Natural killer cell (primary cell): ENCODE results near the gene MTFMT. TPM values are rescaled to one million over a fixed set of nuclear protein-coding genes. Genes with fewer than 3 reads are reported as not detected.
"Not testable (repeated sequence)": the region's sequence is repeated elsewhere in the genome, so short reads cannot be mapped to it uniquely, and the experiment has no call there.

ENCODE experiments used
- ATAC-seq, 3 donors: fragments of 150-1000 bp in 2 of 3; fragments of 200-7000 bp in 1 of 3; cut with Tn5 transposase; 1 replicate in 1 of 3; 2 replicates in 2 of 3; pipeline ENCODE4 v1.10.0; 2021; ENCODE audit warnings: mild to moderate bottlenecking in 2 of 3, moderate library complexity in 2 of 3
- DNase-seq, 2 donors: peaks; one replicate each; pipeline versions ENCODE4 v3.0.0 to v3.0.0-alpha.2; 2013 to 2021; ENCODE audit warnings: mixed read lengths in 1 of 2
- H3K27ac ChIP-seq: one replicate; pipeline ENCODE4 v1.5.1; 2013; ENCODE audit warnings: mild to moderate bottlenecking, low read length
- H3K27me3 ChIP-seq: one replicate; pipeline ENCODE4 v1.6.1; 2013; ENCODE audit warnings: low read length; ENCODE audit not compliant: control insufficient read depth, insufficient read depth
- H3K36me3 ChIP-seq: one replicate; pipeline ENCODE4 v1.6.1; 2013; ENCODE audit warnings: low read length; ENCODE audit not compliant: control insufficient read depth, insufficient read depth
- H3K4me1 ChIP-seq: one replicate; pipeline ENCODE4 v1.6.1; 2013; ENCODE audit warnings: low read length; ENCODE audit not compliant: control insufficient read depth, insufficient read depth
- H3K4me3 ChIP-seq: one replicate; pipeline ENCODE4 v1.5.1; 2013; ENCODE audit warnings: low read length
- H3K9me3 ChIP-seq: one replicate; pipeline ENCODE4 v1.6.1; 2013; ENCODE audit warnings: low read length; ENCODE audit not compliant: control insufficient read depth, insufficient read depth
- H3K27ac Mint-ChIP-seq, 2 donors: one replicate each; pipeline ENCODE4 v1.8.0; 2022; ENCODE audit warnings: mild to moderate bottlenecking in 2 of 2, mixed read lengths in 2 of 2, moderate library complexity in 1 of 2
- H3K27me3 Mint-ChIP-seq, 2 donors: one replicate each; pipeline ENCODE4 v1.8.0; 2022; ENCODE audit warnings: low read depth in 2 of 2, mixed read lengths in 2 of 2
- H3K36me3 Mint-ChIP-seq: one replicate; pipeline ENCODE4 v1.8.0; 2022; ENCODE audit warnings: mixed read lengths
- H3K4me1 Mint-ChIP-seq, 2 donors: one replicate each; pipeline ENCODE4 v1.8.0; 2022; ENCODE audit warnings: mixed read lengths in 2 of 2
- H3K4me3 Mint-ChIP-seq: one replicate; pipeline ENCODE4 v1.8.0; 2022; ENCODE audit warnings: mild to moderate bottlenecking, moderate library complexity, mixed read lengths
- H3K9me3 Mint-ChIP-seq, 2 donors: one replicate each; pipeline ENCODE4 v1.8.0; 2022; ENCODE audit warnings: mixed read lengths in 2 of 2
- WGBS: methylation state at CpG from one replicate; pipeline ENCODE4 v1.1.7; 2013; ENCODE audit warnings: missing lambda C conversion rate; ENCODE audit not compliant: insufficient coverage; 5-methylcytosine and 5-hydroxymethylcytosine counted together
- intact Hi-C: fragments of 100-400 bp; cut with micrococcal nuclease; formaldehyde crosslinking; loops from one replicate; pipeline ENCODE4 v1.14.2; 2022
- total RNA-seq, 4 donors: library from RNA; stranded (reverse); fragments of 120-200 nt in 1 of 4; gene quantifications; one replicate each; pipeline versions ENCODE4 v1.2.3 to v1.2.4, GENCODE V29; 2013 to 2022
- TF ChIP-seq, protein P1 (sequence below): fragments of 200-600 bp; IDR thresholded peaks from one replicate; pipeline ENCODE4 v1.8.0; 2022; ENCODE audit warnings: antibody characterized with exemption

Gene MTFMT
- total RNA-seq, 3 donors from 2014 or later (not counting 1 experiment from before 2014, with no cell fraction given), result 9.3 to 13.6 (median 12.2) TPM

DNA sequence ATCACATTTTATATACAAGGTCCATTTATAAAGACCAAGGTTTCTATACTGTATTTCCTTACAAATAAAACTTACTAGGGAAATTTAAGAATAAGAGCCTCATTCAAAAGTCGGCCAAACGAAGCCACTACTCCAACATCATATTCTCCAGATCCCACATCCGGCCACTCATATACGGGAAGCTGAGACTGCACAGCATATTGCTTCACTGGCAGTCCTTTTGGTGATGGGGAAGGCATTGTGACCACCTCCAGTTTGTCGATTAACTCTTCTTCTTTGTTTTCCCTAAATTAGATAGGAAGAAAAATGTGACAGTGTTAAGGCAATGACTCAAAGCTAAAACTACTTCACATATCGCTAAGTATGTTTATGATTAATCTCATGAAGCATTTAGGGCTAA lies 2.7 kb downstream of the MTFMT start:
- Histone ChIP-seq H3K4me3 (no peak overlapping the region), H3K4me1 (peaks cover 14% of the 10 kb centered on the region), H3K27ac (no peak overlapping the region), H3K36me3 (peaks cover 22% of the 10 kb centered on the region), H3K27me3 (peaks cover 3% of the 10 kb centered on the region), H3K9me3 (no peaks in the 10 kb centered on the region)
- Mint-ChIP-seq H3K27ac (no peak overlapping the region), H3K27me3 (peaks cover 0 to 7% of the 10 kb centered on the region in 2 donors), H3K9me3 (no peaks in the 10 kb centered on the region), H3K4me1 (peaks cover 11 to 13% of the 10 kb centered on the region in 2 donors), H3K4me3 (no peak overlapping the region), H3K36me3 (no peaks in the 10 kb centered on the region)
- no peak for ATAC-seq
- intact Hi-C loops, result no loop called here
- TF ChIP-seq, protein P1, sequence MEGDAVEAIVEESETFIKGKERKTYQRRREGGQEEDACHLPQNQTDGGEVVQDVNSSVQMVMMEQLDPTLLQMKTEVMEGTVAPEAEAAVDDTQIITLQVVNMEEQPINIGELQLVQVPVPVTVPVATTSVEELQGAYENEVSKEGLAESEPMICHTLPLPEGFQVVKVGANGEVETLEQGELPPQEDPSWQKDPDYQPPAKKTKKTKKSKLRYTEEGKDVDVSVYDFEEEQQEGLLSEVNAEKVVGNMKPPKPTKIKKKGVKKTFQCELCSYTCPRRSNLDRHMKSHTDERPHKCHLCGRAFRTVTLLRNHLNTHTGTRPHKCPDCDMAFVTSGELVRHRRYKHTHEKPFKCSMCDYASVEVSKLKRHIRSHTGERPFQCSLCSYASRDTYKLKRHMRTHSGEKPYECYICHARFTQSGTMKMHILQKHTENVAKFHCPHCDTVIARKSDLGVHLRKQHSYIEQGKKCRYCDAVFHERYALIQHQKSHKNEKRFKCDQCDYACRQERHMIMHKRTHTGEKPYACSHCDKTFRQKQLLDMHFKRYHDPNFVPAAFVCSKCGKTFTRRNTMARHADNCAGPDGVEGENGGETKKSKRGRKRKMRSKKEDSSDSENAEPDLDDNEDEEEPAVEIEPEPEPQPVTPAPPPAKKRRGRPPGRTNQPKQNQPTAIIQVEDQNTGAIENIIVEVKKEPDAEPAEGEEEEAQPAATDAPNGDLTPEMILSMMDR, result no peak
- 100% methylated on average over 4 of the region's 6 CpGs for WGBS
- DNase-seq, result no peak

DNA sequence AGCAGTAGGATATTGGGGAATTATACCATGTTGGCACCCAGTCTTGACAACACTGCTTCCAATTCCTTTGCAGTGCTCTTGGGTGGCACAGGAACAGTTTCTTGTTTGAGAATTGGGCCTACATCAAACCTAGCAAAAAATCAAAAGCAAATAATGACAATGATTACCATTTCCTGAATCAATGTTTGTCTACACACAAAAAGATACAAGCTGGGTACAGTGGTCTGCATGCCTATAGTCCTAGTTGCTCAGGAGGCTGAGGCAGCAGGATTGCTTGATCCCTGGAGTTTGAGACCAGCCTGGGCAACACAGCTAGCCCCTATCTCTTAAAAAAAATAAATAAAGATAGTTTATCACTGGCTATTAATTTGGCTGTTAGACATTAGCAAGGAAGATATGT lies 8.0 kb downstream of the MTFMT start:
- intact Hi-C loops, result no loop called here
- H3K27ac ChIP-seq, result no peak overlapping the region
- no peaks in the 10 kb centered on the region for H3K27me3 ChIP-seq
- TF ChIP-seq, protein P1, result no peak
- peaks cover 50% of the 10 kb centered on the region for H3K36me3 ChIP-seq
- Mint-ChIP-seq H3K36me3 (peaks cover 26% of the 10 kb centered on the region), H3K27me3 (no peaks in the 10 kb centered on the region), H3K27ac (no peak overlapping the region), H3K4me3 (no peak overlapping the region), H3K4me1 (no peaks in the 10 kb centered on the region), H3K9me3 (no peaks in the 10 kb centered on the region)
- no peaks in the 10 kb centered on the region for H3K9me3 ChIP-seq
- DNase-seq (no peak), ATAC-seq (no peak)
- no peaks in the 10 kb centered on the region for H3K4me1 ChIP-seq
- H3K4me3 ChIP-seq, result no peak overlapping the region

DNA sequence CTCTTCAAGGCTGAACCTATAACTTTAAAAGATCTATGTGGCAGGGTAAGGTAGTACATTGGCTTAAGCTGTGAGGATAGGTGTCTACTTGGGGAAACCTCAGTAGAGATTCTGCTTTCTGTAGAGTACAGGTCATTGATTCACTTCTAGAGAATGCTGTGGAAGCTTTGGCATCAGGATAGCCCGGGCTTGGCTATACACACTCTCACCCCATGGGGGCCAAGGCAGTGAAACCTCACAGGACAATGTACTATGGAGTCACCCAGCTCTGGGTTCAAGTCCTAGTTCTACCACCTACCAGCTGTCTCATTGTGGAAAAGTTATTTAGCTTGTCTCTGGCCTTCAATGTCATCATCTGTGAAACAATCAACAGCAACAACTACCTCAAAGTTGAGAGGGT lies 9.0 kb downstream of the MTFMT start:
- peaks cover 52% of the 10 kb centered on the region for H3K36me3 ChIP-seq
- no peak overlapping the region for H3K4me3 Mint-ChIP-seq
- H3K9me3 ChIP-seq, result no peaks in the 10 kb centered on the region
- DNase-seq (no peak), ATAC-seq (no peak)
- H3K27me3 Mint-ChIP-seq, result no peaks in the 10 kb centered on the region
- no peaks in the 10 kb centered on the region for H3K27me3 ChIP-seq
- intact Hi-C loops, result no loop called here
- H3K4me3 ChIP-seq, result no peak overlapping the region
- H3K36me3 Mint-ChIP-seq, result peaks cover 32% of the 10 kb centered on the region
- 100% methylated on average over 1 of the region's 1 CpG for WGBS
- no peaks in the 10 kb centered on the region for H3K4me1 Mint-ChIP-seq
- no peak overlapping the region for H3K27ac Mint-ChIP-seq
- no peaks in the 10 kb centered on the region for H3K9me3 Mint-ChIP-seq
- no peaks in the 10 kb centered on the region for H3K4me1 ChIP-seq
- H3K27ac ChIP-seq, result no peak overlapping the region
- TF ChIP-seq, protein P1, result no peak

DNA sequence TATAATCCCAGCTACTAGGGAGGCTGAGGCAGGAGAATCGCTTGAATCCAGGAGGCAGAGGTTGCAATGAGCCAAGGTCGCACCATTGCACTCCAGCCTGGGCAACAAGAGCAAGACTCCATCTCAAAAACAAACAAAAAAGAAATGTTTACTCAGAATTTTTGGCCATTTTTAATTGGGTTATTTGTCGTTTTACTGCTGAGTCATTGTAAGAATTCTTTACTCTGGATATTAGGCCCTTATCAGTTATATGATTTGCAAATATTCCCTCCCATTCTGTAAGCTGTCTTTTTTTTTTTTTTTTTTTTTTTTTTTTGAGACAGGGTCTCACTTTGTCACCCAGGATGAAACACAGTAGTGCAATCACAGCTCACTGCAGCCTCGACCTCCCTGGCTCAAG lies 18.2 kb downstream of the MTFMT start:
- DNase-seq, H3K4me1 Mint-ChIP-seq, intact Hi-C loops, H3K27me3 Mint-ChIP-seq, H3K27ac Mint-ChIP-seq, H3K4me3 ChIP-seq, H3K27me3 ChIP-seq, H3K27ac ChIP-seq, H3K4me1 ChIP-seq, ATAC-seq, H3K4me3 Mint-ChIP-seq, H3K9me3 ChIP-seq, H3K9me3 Mint-ChIP-seq: not testable (repeated sequence)
- H3K36me3 Mint-ChIP-seq, result peaks cover 23% of the 10 kb centered on the region
- WGBS, result 94% methylated on average over 3 of the region's 4 CpGs
- H3K36me3 ChIP-seq, result peaks cover 36% of the 10 kb centered on the region
